Upper lobe of right lung (tissue), 1 donor: ENCODE measurements around the gene AGAP2. TPM values are rescaled to one million over a fixed set of nuclear protein-coding genes. Genes with fewer than 3 reads are reported as not detected.

ENCODE experiments used
- ATAC-seq: fragments of 200-7000 bp; cut with Tn5 transposase; one replicate; pipeline ENCODE4 v1.9.1; 2020; ENCODE audit warnings: mild to moderate bottlenecking, moderate library complexity
- DNase-seq: peaks from one replicate; pipeline ENCODE4 v3.0.0-alpha.2; 2020
- H3K27ac ChIP-seq: fragments of 200-600 bp; one replicate; pipeline ENCODE4 v1.8.0; 2022
- H3K27me3 ChIP-seq: fragments of 200-600 bp; one replicate; pipeline ENCODE4 v1.8.0; 2022; ENCODE audit warnings: mild to moderate bottlenecking
- H3K36me3 ChIP-seq: fragments of 200-600 bp; one replicate; pipeline ENCODE4 v1.8.0; 2022
- H3K4me1 ChIP-seq: fragments of 200-600 bp; one replicate; pipeline ENCODE4 v1.8.0; 2022
- H3K4me3 ChIP-seq: fragments of 200-600 bp; one replicate; pipeline ENCODE4 v1.8.0; 2022; ENCODE audit warnings: mild to moderate bottlenecking
- H3K9me3 ChIP-seq: fragments of 200-600 bp; one replicate; pipeline ENCODE4 v1.8.0; 2022
- intact Hi-C: fragments of 100-400 bp; cut with DNase I; formaldehyde crosslinking; loops from one replicate; pipeline ENCODE4 v1.11.0; 2022
- total RNA-seq: library from RNA; stranded (reverse); fragmentation: NEBNext Ultra II Directional; extraction: Animal tissue kit (Norgen Biotek cat#: 25700); gene quantifications from one replicate; pipeline ENCODE4 v1.2.1, GENCODE V29; 2021
- TF ChIP-seq, protein P1 (sequence below): fragments of 200-600 bp; IDR thresholded peaks from one replicate; pipeline ENCODE4 v1.8.0; 2022; ENCODE audit warnings: antibody characterized with exemption
- donor health status: DM: no; HTN: yes; CAD: no; lungs with severe emphysema.

AGAP2 gene
- total RNA-seq, 1 donor from 2014 or later, result 5.4 TPM

- ATAC-seq (no peak), DNase-seq (no peak)
- peaks cover 25% of the 10 kb centered on the region for H3K4me1 ChIP-seq
- no peak overlapping the region for H3K27ac ChIP-seq
- peaks cover 6% of the 10 kb centered on the region for H3K27me3 ChIP-seq
- TF ChIP-seq, protein P1, sequence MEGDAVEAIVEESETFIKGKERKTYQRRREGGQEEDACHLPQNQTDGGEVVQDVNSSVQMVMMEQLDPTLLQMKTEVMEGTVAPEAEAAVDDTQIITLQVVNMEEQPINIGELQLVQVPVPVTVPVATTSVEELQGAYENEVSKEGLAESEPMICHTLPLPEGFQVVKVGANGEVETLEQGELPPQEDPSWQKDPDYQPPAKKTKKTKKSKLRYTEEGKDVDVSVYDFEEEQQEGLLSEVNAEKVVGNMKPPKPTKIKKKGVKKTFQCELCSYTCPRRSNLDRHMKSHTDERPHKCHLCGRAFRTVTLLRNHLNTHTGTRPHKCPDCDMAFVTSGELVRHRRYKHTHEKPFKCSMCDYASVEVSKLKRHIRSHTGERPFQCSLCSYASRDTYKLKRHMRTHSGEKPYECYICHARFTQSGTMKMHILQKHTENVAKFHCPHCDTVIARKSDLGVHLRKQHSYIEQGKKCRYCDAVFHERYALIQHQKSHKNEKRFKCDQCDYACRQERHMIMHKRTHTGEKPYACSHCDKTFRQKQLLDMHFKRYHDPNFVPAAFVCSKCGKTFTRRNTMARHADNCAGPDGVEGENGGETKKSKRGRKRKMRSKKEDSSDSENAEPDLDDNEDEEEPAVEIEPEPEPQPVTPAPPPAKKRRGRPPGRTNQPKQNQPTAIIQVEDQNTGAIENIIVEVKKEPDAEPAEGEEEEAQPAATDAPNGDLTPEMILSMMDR, result no peak
- H3K9me3 ChIP-seq, result no peaks in the 10 kb centered on the region
- peaks cover 14% of the 10 kb centered on the region for H3K36me3 ChIP-seq
- no peak overlapping the region for H3K4me3 ChIP-seq
- intact Hi-C loops, result no loop called here
Measured at GRCh38 chr12:57757771-57758170, 19.2 kb upstream of the AGAP2 start.

DNA sequence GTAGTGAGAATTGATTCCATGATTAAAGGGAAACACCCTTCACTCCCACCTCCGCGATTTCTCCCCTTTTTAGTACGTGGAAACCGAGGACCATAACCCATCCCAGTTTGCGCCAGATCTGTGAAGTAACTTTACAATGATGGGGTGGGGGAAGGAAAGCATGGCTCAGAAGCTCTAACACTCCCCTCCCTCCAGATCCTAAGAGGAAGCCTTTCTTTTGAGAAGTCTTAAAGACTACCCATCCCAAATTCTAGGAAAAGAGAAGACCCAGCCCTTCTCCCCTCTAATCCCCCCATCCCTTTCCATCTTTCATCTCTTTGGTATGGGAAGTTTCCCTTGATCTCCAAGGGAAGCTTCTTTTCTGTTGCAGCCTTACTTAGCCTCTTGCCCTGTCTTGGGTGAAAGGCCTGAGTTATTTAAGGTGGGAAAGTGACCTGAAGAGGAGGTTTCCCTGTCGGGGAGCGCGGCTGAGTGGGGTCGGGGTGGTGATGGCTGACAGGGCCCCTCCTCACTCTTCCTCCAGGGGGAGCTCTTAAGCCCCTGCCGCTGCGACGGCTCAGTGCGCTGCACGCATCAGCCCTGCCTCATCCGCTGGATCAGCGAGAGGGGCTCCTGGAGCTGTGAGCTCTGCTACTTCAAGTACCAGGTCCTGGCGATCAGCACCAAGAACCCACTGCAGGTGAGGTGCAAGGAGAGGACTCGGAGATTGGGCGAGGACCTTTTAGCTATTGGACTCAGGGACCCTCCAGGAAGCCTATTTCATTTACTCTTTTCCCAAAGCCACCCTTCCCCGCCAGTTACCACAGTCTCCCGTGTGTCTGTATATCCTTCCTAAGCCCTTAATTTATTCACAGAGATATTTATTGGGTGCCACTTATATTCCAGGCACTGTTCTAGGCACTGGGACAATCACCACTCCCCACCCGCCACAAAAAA is 18.1 kb upstream of the AGAP2 start:
- H3K27ac ChIP-seq, result no peak overlapping the region

DNA sequence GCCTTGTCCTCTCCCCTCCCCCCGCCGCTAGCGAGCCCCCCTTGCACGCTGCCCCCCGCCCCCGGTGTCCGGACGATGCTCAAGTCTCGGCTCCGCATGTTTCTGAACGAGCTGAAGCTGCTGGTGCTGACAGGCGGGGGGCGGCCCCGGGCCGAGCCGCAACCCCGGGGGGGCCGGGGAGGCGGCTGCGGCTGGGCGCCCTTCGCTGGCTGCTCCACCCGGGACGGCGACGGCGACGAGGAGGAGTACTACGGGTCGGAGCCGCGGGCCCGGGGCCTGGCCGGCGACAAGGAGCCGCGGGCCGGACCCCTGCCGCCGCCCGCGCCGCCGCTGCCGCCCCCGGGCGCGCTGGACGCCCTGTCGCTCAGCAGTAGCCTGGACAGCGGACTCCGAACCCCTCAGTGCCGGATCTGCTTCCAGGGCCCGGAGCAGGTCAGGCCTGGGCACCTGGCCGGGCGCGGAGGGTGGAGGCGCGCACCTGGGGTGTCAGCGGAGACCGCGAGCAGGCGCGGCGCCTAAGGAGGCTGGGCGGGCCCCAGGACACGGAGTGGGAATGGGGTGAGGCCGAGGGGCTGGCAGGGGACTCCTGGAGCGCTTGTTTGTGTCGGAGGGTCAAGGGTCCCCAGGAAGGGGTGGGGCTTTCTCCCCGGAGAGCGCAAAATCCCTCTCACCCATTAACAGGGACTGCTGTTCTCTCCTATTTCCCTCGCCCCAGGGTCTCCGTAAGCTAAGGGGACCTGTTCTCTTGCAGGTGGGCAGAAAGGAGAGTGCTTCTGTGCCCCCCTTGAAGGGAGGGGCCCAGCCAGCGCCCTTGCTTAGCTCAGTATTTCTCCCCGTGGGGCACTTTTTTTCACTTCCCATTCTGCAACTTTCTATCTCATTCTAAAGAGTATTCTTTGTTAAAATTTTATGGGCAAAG is 17.2 kb upstream of the AGAP2 start:
- ATAC-seq, result peak; percentile 1
- Histone ChIP-seq H3K9me3 (no peaks in the 10 kb centered on the region), H3K27ac (peak overlapping the region; percentile 70)

More for the DNA sequence above, 18.1 kb upstream of the AGAP2 start:
- Histone ChIP-seq H3K27me3 (no peaks in the 10 kb centered on the region), H3K4me3 (peak overlapping the region; percentile 66), H3K9me3 (no peaks in the 10 kb centered on the region), H3K4me1 (peaks cover 28% of the 10 kb centered on the region), H3K36me3 (peaks cover 14% of the 10 kb centered on the region)
- peak; percentile 20 for ATAC-seq
- DNase-seq, result peak; percentile 82
- TF ChIP-seq, protein P1, result peak; percentile 67
- intact Hi-C loops, result no loop called here

GRCh38 chr12:57755194-57755453 is 16.6 kb upstream of the AGAP2 start:
- H3K27ac ChIP-seq, result peak overlapping the region; percentile 70
- TF ChIP-seq, protein P1, result no peak
- H3K4me3 ChIP-seq, result peak overlapping the region; percentile 66
- ATAC-seq (no peak), DNase-seq (no peak)
- intact Hi-C loops, result no loop called here
- H3K36me3 ChIP-seq, result peaks cover 20% of the 10 kb centered on the region
- no peaks in the 10 kb centered on the region for H3K9me3 ChIP-seq
- H3K27me3 ChIP-seq, result no peaks in the 10 kb centered on the region
- peaks cover 38% of the 10 kb centered on the region for H3K4me1 ChIP-seq

More for the DNA sequence above, 17.2 kb upstream of the AGAP2 start:
- intact Hi-C loops, result no loop called here
- H3K4me1 ChIP-seq, result peaks cover 38% of the 10 kb centered on the region
- no peaks in the 10 kb centered on the region for H3K27me3 ChIP-seq
- DNase-seq, result peak; percentile 81
- peak overlapping the region; percentile 66 for H3K4me3 ChIP-seq
- H3K36me3 ChIP-seq, result peaks cover 14% of the 10 kb centered on the region
- TF ChIP-seq, protein P1, result no peak

DNA sequence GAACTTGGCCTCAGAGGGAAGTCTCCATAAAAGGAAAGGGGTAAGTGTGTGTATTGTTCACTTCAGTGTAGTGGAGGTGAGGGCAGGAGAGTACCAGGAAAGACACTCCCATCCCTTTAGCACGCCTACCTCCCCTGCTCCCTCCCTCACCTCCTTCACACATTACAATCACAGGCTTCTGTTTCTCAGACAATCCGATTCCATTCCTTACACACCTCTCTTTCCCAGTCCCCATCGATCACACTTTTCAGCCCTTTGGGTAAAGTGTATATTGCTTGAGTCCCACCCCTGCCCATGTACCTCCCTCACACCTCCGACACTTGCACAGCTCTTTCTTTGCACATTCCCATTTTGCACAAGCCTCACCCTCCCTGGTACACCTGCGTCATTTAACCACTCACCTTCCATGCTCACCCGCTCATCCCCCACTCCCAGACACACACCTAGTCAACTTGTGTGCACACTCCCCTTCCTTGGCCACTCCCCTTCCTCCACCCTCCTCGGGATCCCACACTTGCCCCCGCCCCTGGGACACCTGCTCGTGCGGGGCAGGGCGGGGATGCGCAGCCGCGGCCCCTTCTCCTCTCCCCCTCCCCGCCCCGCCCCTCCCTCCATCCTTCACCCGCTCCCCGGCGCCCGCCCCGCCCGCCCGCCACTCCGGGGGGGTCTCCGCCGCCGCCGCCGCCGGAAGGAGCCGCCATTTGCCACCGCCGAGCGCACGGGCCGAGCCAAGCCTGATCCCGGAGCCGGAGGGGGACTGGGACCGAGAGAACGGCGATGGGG is 16.1 kb upstream of the AGAP2 start, which contains the start of gene MARCHF9:
Gene MARCHF9 (plus strand): TSS at position 693 of the 783 bp plus-strand sequence. CDS start 426 bp downstream, outside the sequence.
- H3K4me3 ChIP-seq, result peak within 1 kb of the TSS; percentile 66
- peaks cover 38% of the 10 kb centered on the region for H3K4me1 ChIP-seq
- peak within 1 kb of the TSS; percentile 70 for H3K27ac ChIP-seq
- ATAC-seq, result peak; percentile 56
- H3K36me3 ChIP-seq, result peaks cover 25% of the 10 kb centered on the region
- H3K27me3 ChIP-seq, result no peaks in the 10 kb centered on the region
- intact Hi-C loops, result no loop called here
- no peaks in the 10 kb centered on the region for H3K9me3 ChIP-seq
- DNase-seq, result peak; percentile 90
- TF ChIP-seq, protein P1, result no peak
